Heart left ventricle (tissue), 16 donors: ENCODE measurements around the gene DKKL1. TPM values are rescaled to one million over a fixed set of nuclear protein-coding genes. Genes with fewer than 3 reads are reported as not detected.

Experiments
- ATAC-seq, 4 donors: fragments of 200-7000 bp; cut with Tn5 transposase; one replicate each; pipeline ENCODE4 v1.9.1; 2020 to 2022; ENCODE audit warnings: moderate library complexity in 4 of 4, mild to moderate bottlenecking in 3 of 4, moderate number of reproducible peaks in 1 of 4
- DNase-seq, 5 donors: peaks; one replicate each; pipeline ENCODE4 v3.0.0-alpha.2; 2020
- H3K27ac ChIP-seq, 12 donors: fragments of 200-600 bp; sonication (generic) in 4 of 12; one replicate each; pipeline versions ENCODE4 v1.5.0 to v1.8.0; 2016 to 2022; ENCODE audit warnings: mild to moderate bottlenecking in 2 of 12
- H3K27me3 ChIP-seq, 9 donors: fragments of 200-600 bp; sonication (generic) in 2 of 9; one replicate each; pipeline versions ENCODE4 v1.5.1 to v1.8.0; 2016 to 2022; ENCODE audit warnings: mild to moderate bottlenecking in 3 of 9
- H3K36me3 ChIP-seq, 9 donors: fragments of 200-600 bp; sonication (generic) in 2 of 9; one replicate each; pipeline versions ENCODE4 v1.5.0 to v1.8.0; 2018 to 2022; ENCODE audit warnings: mild to moderate bottlenecking in 2 of 9
- H3K4me1 ChIP-seq, 12 donors: fragments of 200-600 bp; sonication (generic) in 4 of 12; one replicate each; pipeline versions ENCODE4 v1.5.0 to v1.8.0; 2016 to 2022; ENCODE audit warnings: mild to moderate bottlenecking in 3 of 12
- H3K4me3 ChIP-seq, 12 donors: fragments of 200-600 bp; sonication (generic) in 4 of 12; one replicate each; pipeline versions ENCODE4 v1.5.0 to v1.8.0; 2017 to 2022; ENCODE audit warnings: mild to moderate bottlenecking in 9 of 12, moderate library complexity in 4 of 12
- H3K9me3 ChIP-seq, 12 donors: fragments of 200-600 bp; sonication (generic) in 4 of 12; one replicate each; pipeline versions ENCODE4 v1.5.0 to v1.8.0; 2016 to 2022; ENCODE audit warnings: mild to moderate bottlenecking in 1 of 12
- CTCF ChIP-seq, 12 donors: fragments of 200-600 bp; sonication (generic) in 4 of 12; IDR thresholded peaks; one replicate each; pipeline versions ENCODE4 v1.5.0 to v1.8.0; 2018 to 2022; ENCODE audit warnings: antibody characterized with exemption in 12 of 12, mild to moderate bottlenecking in 5 of 12
- POLR2A ChIP-seq, 2 donors: fragments of 450-650 bp; IDR thresholded peaks; one replicate each; pipeline ENCODE4 v1.6.1; 2017; ENCODE audit warnings: antibody characterized with exemption in 2 of 2, mild to moderate bottlenecking in 2 of 2, moderate library complexity in 2 of 2
- WGBS, 4 donors: extraction: QIAGEN DNeasy Blood & Tissue Kit in 2 of 4; methylation state at CpG; one replicate each; pipeline versions ENCODE4 v1.1.5 to v1.1.7; 2013 to 2018; 5-methylcytosine and 5-hydroxymethylcytosine counted together
- intact Hi-C, 10 donors: fragments of 100-400 bp; cut with DNase I; formaldehyde crosslinking; loops; one replicate each; pipeline versions ENCODE4 v1.11.1 to v1.14.2; 2022
- polyA plus RNA-seq, 2 donors: library from polyadenylated mRNA; stranded (reverse); fragments of 200-250 nt; gene quantifications; one replicate each; pipeline ENCODE4 v1.2.3, GENCODE V29; 2013
- total RNA-seq, 9 donors: library from RNA; depleted of rRNA in 2 of 9; stranded (reverse); fragments of >200 nt in 2 of 9; fragmentation: NEBNext Ultra II Directional in 3 of 9; extraction: Animal tissue kit (Norgen Biotek cat#: 25700) in 3 of 9; gene quantifications; one replicate each; pipeline versions ENCODE4 v1.1.0 to v1.2.4, GENCODE V29; 2016 to 2023
- donor health status: ischemic (EF 13 %, LVEDD 7.1; RV severe dilation, severe dysfunction).
- donor health status: healthy with polysubstance abuse.
- donor health status: DM: no; HTN: yes; CAD: no.
- donor health status: DM: no; HTN: no; CAD: no.
- donor health status: ischemic (EF 25% LVEDD 6.9; RV normal size, moderate dysfunction).
- donor health status: ischemic (EF 25% LVEDD 5.7; RV mildly dilated, moderate dysfunction).
- donor health status: healthy.
- donor health status: DM: yes; HTN: yes; CAD: no.
- donor health status: ischemic (EF 35%, LVEDD 5.7; RV mildly dilated, moderate dysfunction).
- donor health status: nonischemic (EF 11% LVEDD 7.7; RV severe dilation, severe dysfunction).
- donor health status: DM: yes; HTN: yes; CAD: no.
- donor health status: PGD.
- donor health status: ischemic (EF 29% LVEDD 5.4; RV normal size, mild dysfunction).
- donor health status: nonischemic (EF 23%, LVEDD 6.1; RV moderate dilation, normal function).

The DKKL1 gene
- total and polyA plus RNA-seq, 11 donors: 0.24 to 0.51 TPM; not detected in 9

- no peak for TF ChIP-seq POLR2A (IDR thresholded peaks at IDR 0.05)
- no peak for TF ChIP-seq CTCF (IDR thresholded peaks at IDR 0.05)
- DNase-seq (no peak), ATAC-seq (no peak)
- Histone ChIP-seq H3K4me1 (peaks cover 0 to 6% (median 0%) of the 10 kb centered on the region in 12 donors), H3K27me3 (peaks cover 0 to 31% (median 0%) of the 10 kb centered on the region in 9 donors), H3K36me3 (no peaks in the 10 kb centered on the region), H3K4me3 (no peak overlapping the region), H3K9me3 (no peaks in the 10 kb centered on the region), H3K27ac (no peak overlapping the region)
- intact Hi-C loops: loop anchor here in 7 of 10 donors (2.0 to 10.0 kb wide), 6 partner anchors 48 to 291 kb away; partner anchors contain the start of genes ADM5 (in 1 of the 7) and SLC17A7 (in 1 of the 7)
- 53 to 73% (median 58%) methylated on average over 5 of the region's 5 CpGs for WGBS, 4 donors
Measured at GRCh38 chr19:49393881-49394280, 30.2 kb downstream of the DKKL1 start.

GRCh38 chr19:49395581-49396407 lies 32.1 kb downstream of the DKKL1 start:
- WGBS, 4 donors: 72 to 83% (median 78%) methylated on average over 13 to 15 of the region's 15 CpGs
- Histone ChIP-seq H3K27me3 (peaks cover 0 to 31% (median 0%) of the 10 kb centered on the region in 9 donors), H3K36me3 (no peaks in the 10 kb centered on the region), H3K4me1 (peaks cover 0 to 6% (median 0%) of the 10 kb centered on the region in 12 donors), H3K4me3 (no peak overlapping the region), H3K9me3 (no peaks in the 10 kb centered on the region), H3K27ac (no peak overlapping the region)
- ATAC-seq (no peak), DNase-seq (no peak)
- intact Hi-C loops: loop anchor here in 3 of 10 donors (5.0 to 10.0 kb wide), 3 partner anchors 37 to 289 kb away; partner anchors contain the start of gene ADM5 (in 1 of the 3)
- TF ChIP-seq POLR2A (IDR thresholded peaks at IDR 0.05) (no peak), CTCF (IDR thresholded peaks at IDR 0.05) (no peak)

- no peak for TF ChIP-seq POLR2A (IDR thresholded peaks at IDR 0.05)
- no peak for TF ChIP-seq CTCF (IDR thresholded peaks at IDR 0.05)
- H3K9me3 ChIP-seq: no peaks in the 10 kb centered on the region
- no peaks in the 10 kb centered on the region for H3K36me3 ChIP-seq
- DNase-seq: no peak
- intact Hi-C loops: loop anchor here in 3 of 10 donors (5.0 to 10.0 kb wide), 3 partner anchors 35 to 288 kb away; partner anchors contain the start of gene ADM5 (in 1 of the 3)
- no peak overlapping the region for H3K4me3 ChIP-seq
- peaks cover 0 to under 1% (median 0%) of the 10 kb centered on the region in 12 donors for H3K4me1 ChIP-seq
- no peak overlapping the region for H3K27ac ChIP-seq
- H3K27me3 ChIP-seq: peaks cover 0 to 31% (median 0%) of the 10 kb centered on the region in 9 donors
- whole genome bisulfite sequencing, 4 donors: 75 to 84% (median 78%) methylated on average over 8 of the region's 8 CpGs
- no peak for ATAC-seq
Measured at GRCh38 chr19:49396738-49397505, 33.2 kb downstream of the DKKL1 start.
